Mammary epithelial cell (primary cell): Measurements from ENCODE around the gene ACKR3.

ENCODE experiments used
- CTCF ChIP-seq, 2 donors: IDR thresholded peaks in 1 of 2; conservative IDR thresholded peaks in 1 of 2; 2 replicates each; pipeline ENCODE4 v1.5.1; 2011 to 2012; ENCODE audit warnings: inconsistent platforms in 2 of 2, low read length in 2 of 2, mild to moderate bottlenecking in 2 of 2, control low read depth in 1 of 2, low read depth in 1 of 2; ENCODE audit not compliant: insufficient read depth in 1 of 2; ENCODE audit errors: extremely low read depth in 1 of 2
- EZH2 ChIP-seq: IDR thresholded peaks from 2 replicates; pipeline ENCODE4 v1.6.1; 2012; ENCODE audit warnings: low read length, inconsistent platforms, borderline replicate concordance

DNA sequence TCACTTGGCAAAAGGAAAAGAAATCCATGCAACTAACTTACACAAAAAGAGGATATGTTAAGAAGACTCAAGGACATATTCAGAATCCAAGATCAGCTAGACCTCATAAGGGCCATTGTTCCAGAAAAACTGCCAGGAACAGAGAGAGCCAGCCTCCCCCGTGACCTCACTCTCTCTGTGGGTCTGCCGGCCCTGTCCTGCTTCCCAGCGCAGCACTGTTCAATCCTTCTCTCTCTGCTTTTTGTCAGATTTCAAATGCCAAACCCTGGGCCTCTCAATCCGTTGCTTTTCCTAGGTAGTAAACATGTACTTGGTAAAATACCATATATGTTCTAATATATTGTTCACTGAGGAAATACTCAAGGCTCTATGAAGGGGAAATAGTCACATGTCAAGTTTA is 40.0 kb upstream of the ACKR3 start:
- no peak for TF ChIP-seq CTCF (conservative IDR thresholded peaks at IDR 0.05 in 1 of 2, IDR thresholded peaks at IDR 0.05 in 1 of 2; ENCODE audit: extremely low read depth in 1 of 2, insufficient read depth in 1 of 2, low read depth in 1 of 2, low read length in 2 of 2)
- TF ChIP-seq EZH2, result no peak
